GM19455 (cell line): ENCODE results near the gene MUCL3.
"Not testable (repeated sequence)": the region's sequence is repeated elsewhere in the genome, so short reads cannot be mapped to it uniquely, and the experiment has no call there.

Experiments
- ATAC-seq: cut with Tn5 transposase; IDR thresholded peaks from one replicate; pipeline ENCODE4 v1.9.1; 2021; ENCODE audit not compliant: unreplicated experiment

The MUCL3 gene

GRCh38 chr6:30940361-30940986, at the start of gene MUCL3:
Gene MUCL3 (plus strand): TSS chr6:30940973. CDS start chr6:30941000, 27 bp downstream.
- no peak for ATAC-seq

GRCh38 chr6:30891450-30891723, 49.4 kb upstream of the MUCL3 start:
- no peak for ATAC-seq

- no peak for ATAC-seq
Measured at GRCh38 chr6:30891816-30892538, 48.8 kb upstream of the MUCL3 start.

GRCh38 chr6:30893001-30893591, 47.7 kb upstream of the MUCL3 start:
- no peak for ATAC-seq

- ATAC-seq, result no peak
Measured at GRCh38 chr6:30893666-30894065, 47.1 kb upstream of the MUCL3 start.

GRCh38 chr6:30894381-30894780, 46.4 kb upstream of the MUCL3 start:
- no peak for ATAC-seq

GRCh38 chr6:30894935-30895334, 45.8 kb upstream of the MUCL3 start:
- ATAC-seq, result no peak

GRCh38 chr6:30895343-30895742, 45.4 kb upstream of the MUCL3 start:
- ATAC-seq, result no peak

GRCh38 chr6:30896541-30896940, 44.2 kb upstream of the MUCL3 start:
- ATAC-seq, result no peak

GRCh38 chr6:30897882-30898281, 42.9 kb upstream of the MUCL3 start:
- ATAC-seq, result no peak

GRCh38 chr6:30898750-30899360, 41.9 kb upstream of the MUCL3 start:
- no peak for ATAC-seq

GRCh38 chr6:30900863-30901417, 39.8 kb upstream of the MUCL3 start:
- ATAC-seq, result no peak

GRCh38 chr6:30901436-30901835, 39.3 kb upstream of the MUCL3 start:
- no peak for ATAC-seq

GRCh38 chr6:30902196-30902595, 38.6 kb upstream of the MUCL3 start:
- not testable (repeated sequence) for ATAC-seq

- ATAC-seq, result no peak
Measured at GRCh38 chr6:30902709-30903108, 38.1 kb upstream of the MUCL3 start.

- no peak for ATAC-seq
Measured at GRCh38 chr6:30903236-30903635, 37.5 kb upstream of the MUCL3 start.

GRCh38 chr6:30907290-30907757, 33.4 kb upstream of the MUCL3 start:
- not testable (repeated sequence) for ATAC-seq

GRCh38 chr6:30907758-30908591, 32.8 kb upstream of the MUCL3 start, which contains the start of gene GTF2H4:
Gene GTF2H4 (plus strand): TSS chr6:30908207.
- peak; percentile 95 for ATAC-seq

- ATAC-seq, result no peak
Measured at GRCh38 chr6:30908700-30909099, 32.1 kb upstream of the MUCL3 start.

GRCh38 chr6:30910473-30910872, 30.3 kb upstream of the MUCL3 start:
- not testable (repeated sequence) for ATAC-seq
